ENCODE results near the gene MTHFSD. TPM values are rescaled to one million over a fixed set of nuclear protein-coding genes. Genes with fewer than 3 reads are reported as not detected.

The MTHFSD gene
- total RNA-seq, 1 experiment from 2014 or later, result 10.1 TPM

Other genes with a start within 250 kb of the MTHFSD start
- gene FOXF1, start 44.7 kb downstream of the MTHFSD start, total RNA-seq (2014; rRNA removed; shearing (Covaris generic)), result 0.06 TPM in 1 of 2 replicates, not detected in the other
- gene FOXC2, start 11.6 kb upstream of the MTHFSD start, total RNA-seq (2014; rRNA removed; shearing (Covaris generic)), result 7.0 and 7.6 TPM in 2 replicates
- 1.5 and 3.1 TPM in 2 replicates for gene FOXL1, start 23.3 kb upstream of the MTHFSD start, total RNA-seq (2014; rRNA removed; shearing (Covaris generic))

Data from G401 (cell line).